SK-N-MC (cell line): ENCODE measurements around the gene COPS7A.
A peak's percentile ranks its signal among the peaks of the same experiment; 100 is the strongest.

Source experiments
- DNase-seq: peaks from one replicate; pipeline ENCODE4 v3.0.0-alpha.2; 2011; ENCODE audit warnings: low read depth, low spot score
- H3K27ac ChIP-seq: fragments of 200-600 bp; sonication (generic); 2 replicates; pipeline ENCODE4 v1.5.1; 2016; ENCODE audit warnings: mixed run types
- H3K36me3 ChIP-seq: fragments of 200-600 bp; sonication (generic); 2 replicates; pipeline ENCODE4 v1.6.1; 2017; ENCODE audit warnings: antibody characterized with exemption, low read length, mixed read lengths; ENCODE audit not compliant: insufficient read depth
- H3K4me3 ChIP-seq: fragments of 200-600 bp; sonication (generic); 2 replicates; pipeline ENCODE4 v1.5.1; 2016
- H3K9ac ChIP-seq: fragments of 200-600 bp; sonication (generic); 2 replicates; pipeline ENCODE4 v1.8.0; 2017; ENCODE audit warnings: mixed run types, mixed read lengths; ENCODE audit not compliant: insufficient read length
- H3K9me3 ChIP-seq: fragments of 200-600 bp; sonication (generic); 2 replicates; pipeline ENCODE4 v1.6.1; 2017; ENCODE audit warnings: low read depth, mild to moderate bottlenecking, antibody characterized with exemption, low read length, moderate library complexity, mixed read lengths
- EZH2 ChIP-seq: fragments of 200-600 bp; sonication (generic); IDR thresholded peaks from one replicate; pipeline ENCODE4 v1.6.1; 2017; ENCODE audit warnings: antibody characterized with exemption
- FOXP2 ChIP-seq: optimal IDR thresholded peaks from 2 replicates; pipeline ENCODE3; 2011; ENCODE audit warnings: mild to moderate bottlenecking, moderate library complexity; ENCODE audit not compliant: insufficient read depth; ENCODE audit errors: extremely low read length, control extremely low read depth
- POLR2AphosphoS5 ChIP-seq: IDR thresholded peaks from 2 replicates; pipeline ENCODE4 v1.6.1; 2012; ENCODE audit warnings: mild to moderate bottlenecking, low read depth, low read length, borderline replicate concordance

Gene COPS7A

DNA sequence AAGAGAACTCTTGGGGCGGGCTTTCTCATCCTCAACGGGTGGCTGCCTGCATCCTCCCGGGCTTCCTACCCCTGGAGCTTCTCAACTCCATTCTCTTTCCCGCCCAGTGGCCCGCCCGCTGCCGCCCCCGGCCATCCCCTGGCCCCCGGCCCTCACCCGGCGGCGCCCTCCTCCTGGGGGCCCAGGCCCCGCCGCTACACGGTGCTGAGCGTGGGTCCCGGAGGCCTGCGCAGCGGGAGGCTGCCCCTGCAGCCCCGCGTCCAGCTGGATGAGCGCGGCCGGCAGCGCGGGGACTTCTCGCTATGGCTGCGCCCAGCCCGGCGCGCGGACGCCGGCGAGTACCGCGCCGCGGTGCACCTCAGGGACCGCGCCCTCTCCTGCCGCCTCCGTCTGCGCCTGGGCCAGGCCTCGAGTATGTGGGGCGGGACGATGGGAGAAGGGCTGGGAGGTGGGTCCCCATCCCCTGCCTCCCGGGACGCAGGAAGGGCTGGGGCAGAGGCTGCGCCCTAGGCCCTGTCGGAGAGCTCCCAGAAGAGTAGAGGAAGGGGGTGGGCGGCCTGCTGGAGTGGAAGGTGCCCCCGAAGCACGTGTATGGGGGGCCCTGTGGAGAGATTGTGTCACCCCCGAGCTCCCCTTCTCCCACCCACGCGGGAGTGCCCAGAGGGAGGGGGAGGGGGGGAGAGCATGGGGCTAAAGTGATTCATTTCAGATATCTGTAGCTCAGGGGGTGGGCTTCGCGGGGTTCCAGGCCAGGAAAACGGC, 49.9 kb downstream of the COPS7A start:
- no peak for DNase-seq
- Histone ChIP-seq H3K9me3 (no peaks in the 10 kb centered on the region), H3K9ac (no peak overlapping the region), H3K36me3 (peaks cover 21% of the 10 kb centered on the region; the same call in 1 of the 2 replicates), H3K27ac (no peak overlapping the region), H3K4me3 (no peak overlapping the region)
- TF ChIP-seq EZH2 (no peak), FOXP2 (no peak), POLR2AphosphoS5 (no peak)

DNA sequence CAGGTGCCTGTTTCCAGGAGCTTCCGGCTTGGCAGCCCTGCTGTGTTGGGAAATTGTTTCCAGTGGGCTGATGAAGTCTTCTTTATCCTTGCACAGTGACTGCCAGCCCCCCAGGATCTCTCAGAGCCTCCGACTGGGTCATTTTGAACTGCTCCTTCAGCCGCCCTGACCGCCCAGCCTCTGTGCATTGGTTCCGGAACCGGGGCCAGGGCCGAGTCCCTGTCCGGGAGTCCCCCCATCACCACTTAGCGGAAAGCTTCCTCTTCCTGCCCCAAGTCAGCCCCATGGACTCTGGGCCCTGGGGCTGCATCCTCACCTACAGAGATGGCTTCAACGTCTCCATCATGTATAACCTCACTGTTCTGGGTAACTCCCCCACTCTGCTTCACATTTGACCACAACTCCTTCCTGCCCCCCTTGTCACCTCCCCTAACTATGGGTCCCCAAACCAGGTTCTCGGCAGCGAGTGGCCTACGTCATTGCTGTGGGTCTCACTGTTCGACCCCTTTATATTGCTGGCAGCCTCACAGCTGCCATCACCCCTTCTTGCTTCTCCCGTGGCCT, 50.7 kb downstream of the COPS7A start:
- no peaks in the 10 kb centered on the region for H3K9me3 ChIP-seq
- H3K27ac ChIP-seq = no peak overlapping the region
- no peak overlapping the region for H3K9ac ChIP-seq
- peaks cover 17% of the 10 kb centered on the region; the same call in 1 of the 2 replicates for H3K36me3 ChIP-seq
- H3K4me3 ChIP-seq = no peak overlapping the region
- TF ChIP-seq POLR2AphosphoS5 (no peak), EZH2 (no peak), FOXP2 (no peak)
- no peak for DNase-seq

DNA sequence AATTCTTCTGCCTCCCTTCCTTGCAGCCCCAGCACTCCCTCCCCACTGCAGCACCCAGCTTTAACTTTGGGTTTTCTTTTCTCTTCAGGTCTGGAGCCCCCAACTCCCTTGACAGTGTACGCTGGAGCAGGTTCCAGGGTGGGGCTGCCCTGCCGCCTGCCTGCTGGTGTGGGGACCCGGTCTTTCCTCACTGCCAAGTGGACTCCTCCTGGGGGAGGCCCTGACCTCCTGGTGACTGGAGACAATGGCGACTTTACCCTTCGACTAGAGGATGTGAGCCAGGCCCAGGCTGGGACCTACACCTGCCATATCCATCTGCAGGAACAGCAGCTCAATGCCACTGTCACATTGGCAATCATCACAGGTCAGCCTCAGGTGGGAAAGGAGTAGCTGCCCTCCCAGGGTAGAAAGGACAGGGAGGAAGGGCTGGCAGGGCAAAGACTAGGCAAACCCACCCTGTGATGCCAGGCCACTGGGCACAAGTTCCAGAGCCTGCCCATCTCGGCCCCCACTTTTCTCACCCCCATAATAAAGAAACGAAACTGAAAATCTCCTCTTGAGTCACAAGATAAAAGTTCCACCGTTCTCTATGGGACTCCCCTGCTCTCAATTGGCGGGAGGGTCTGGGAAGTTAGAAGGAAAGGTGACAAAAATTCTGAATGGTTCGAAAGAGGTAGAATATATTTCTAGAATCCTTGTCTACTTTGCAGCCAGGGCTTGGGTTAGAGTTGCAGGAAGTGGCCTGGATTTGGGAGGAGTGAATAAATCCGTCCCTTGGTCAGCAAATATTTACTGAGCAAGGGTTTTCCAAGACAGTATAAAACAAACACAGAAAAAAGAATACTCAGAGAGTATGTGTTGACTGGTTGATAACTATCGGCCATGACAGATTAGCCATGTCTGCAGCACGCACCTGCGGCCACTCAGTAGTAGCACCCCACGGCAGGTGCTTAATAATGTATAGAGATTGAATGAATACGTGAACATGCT, 51.6 kb downstream of the COPS7A start:
- Histone ChIP-seq H3K27ac (no peak overlapping the region), H3K9ac (no peak overlapping the region), H3K36me3 (peaks cover 10% of the 10 kb centered on the region; the same call in 1 of the 2 replicates), H3K4me3 (no peak overlapping the region), H3K9me3 (no peaks in the 10 kb centered on the region)
- no peak for TF ChIP-seq POLR2AphosphoS5
- DNase-seq = no peak

DNA sequence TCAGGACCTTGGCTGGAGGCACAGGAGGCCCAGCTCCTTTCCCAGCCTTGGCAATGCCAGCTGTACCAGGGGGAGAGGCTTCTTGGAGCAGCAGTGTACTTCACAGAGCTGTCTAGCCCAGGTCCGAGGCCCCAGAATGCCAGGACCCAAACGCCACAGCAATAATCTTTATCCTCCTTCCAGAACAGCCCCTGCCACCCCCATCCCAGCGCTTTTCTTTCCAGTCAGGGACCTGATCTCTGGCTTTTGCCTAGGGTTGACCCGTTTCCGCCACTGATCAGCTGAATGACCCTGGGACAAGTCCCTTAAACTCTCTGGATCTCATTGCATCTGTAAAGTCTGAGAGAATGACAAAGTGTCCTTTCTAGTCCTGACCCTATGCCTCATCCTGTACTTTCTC, 53.5 kb downstream of the COPS7A start:
- no peak overlapping the region for H3K27ac ChIP-seq
- no peak for TF ChIP-seq FOXP2
- no peak for TF ChIP-seq POLR2AphosphoS5
- no peak for TF ChIP-seq EZH2
- H3K9ac ChIP-seq = no peak overlapping the region
- H3K4me3 ChIP-seq = no peak overlapping the region
- no peaks in the 10 kb centered on the region for H3K9me3 ChIP-seq
- H3K36me3 ChIP-seq = no peaks in the 10 kb centered on the region
- DNase-seq = no peak

DNA sequence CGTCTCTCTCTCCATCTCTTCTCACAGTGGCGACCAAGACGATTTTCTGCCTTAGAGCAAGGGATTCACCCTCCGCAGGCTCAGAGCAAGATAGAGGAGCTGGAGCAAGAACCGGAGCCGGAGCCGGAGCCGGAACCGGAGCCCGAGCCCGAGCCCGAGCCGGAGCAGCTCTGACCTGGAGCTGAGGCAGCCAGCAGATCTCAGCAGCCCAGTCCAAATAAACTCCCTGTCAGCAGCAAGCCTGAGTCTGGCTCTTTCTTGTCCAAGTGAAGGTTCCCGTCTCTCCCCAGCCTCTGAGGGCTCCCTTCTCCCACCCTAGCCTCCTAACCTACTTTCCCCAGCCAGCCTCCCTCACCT, 54.3 kb downstream of the COPS7A start:
- no peaks in the 10 kb centered on the region for H3K36me3 ChIP-seq
- H3K9ac ChIP-seq = peak overlapping the region; percentile 34
- no peak overlapping the region; the same call in 1 of the 2 replicates for H3K27ac ChIP-seq
- no peak for TF ChIP-seq POLR2AphosphoS5
- no peak for TF ChIP-seq FOXP2
- no peak for TF ChIP-seq EZH2
- DNase-seq = no peak
- peak overlapping the region; percentile 73 for H3K4me3 ChIP-seq
- no peaks in the 10 kb centered on the region for H3K9me3 ChIP-seq

DNA sequence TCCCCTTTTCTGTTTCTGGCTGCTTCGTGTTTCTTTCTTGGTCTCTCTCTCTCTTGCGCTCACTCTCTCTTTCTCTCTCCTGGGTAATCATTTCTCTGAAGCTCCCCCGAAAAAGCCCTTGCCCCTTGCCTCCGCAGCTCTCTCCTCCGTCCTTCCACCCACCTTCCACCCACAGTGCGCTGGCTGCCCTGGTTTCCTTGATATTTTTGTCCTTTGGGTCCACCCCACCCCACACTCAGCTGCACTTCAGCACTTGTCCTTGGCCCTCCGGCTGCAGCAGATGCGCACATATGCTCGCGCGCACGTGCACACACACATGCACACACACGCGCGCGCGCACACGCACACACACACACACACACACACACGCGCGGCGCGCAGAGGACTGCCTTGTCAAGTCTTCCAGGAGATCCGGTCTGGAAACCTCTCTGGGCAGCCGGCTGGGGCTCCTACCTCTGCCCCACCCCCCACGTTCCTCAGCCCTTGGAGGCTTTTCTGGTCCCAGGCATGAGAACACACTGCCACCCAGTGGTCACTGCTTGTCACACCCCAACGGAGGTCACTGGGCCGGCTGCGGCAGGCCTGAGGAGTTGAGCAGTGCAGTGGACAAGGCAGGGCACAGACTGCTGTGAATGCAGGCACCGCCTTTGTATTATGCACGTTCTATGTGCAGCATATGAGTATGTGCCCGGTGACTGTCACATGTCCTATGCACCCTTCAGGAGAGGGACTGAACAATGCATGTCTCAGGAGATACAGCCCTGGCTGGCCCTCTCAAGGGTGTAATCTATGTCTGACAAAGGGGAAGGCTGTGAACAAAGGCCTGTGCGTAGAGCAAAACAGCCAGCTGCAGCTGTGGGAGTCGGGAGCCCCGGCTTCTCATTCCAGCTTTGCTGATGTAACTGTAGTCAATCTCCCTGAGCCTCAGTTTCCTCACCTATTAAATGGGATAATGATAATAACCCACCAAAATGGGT, 55.0 kb downstream of the COPS7A start:
- Histone ChIP-seq H3K36me3 (no peaks in the 10 kb centered on the region), H3K4me3 (peak overlapping the region; percentile 73), H3K9me3 (no peaks in the 10 kb centered on the region), H3K9ac (peak overlapping the region; percentile 39), H3K27ac (no peak overlapping the region; the same call in 1 of the 2 replicates)
- DNase-seq = peak; percentile 42
- TF ChIP-seq FOXP2 (peak; percentile 45), POLR2AphosphoS5 (no peak), EZH2 (no peak)

DNA sequence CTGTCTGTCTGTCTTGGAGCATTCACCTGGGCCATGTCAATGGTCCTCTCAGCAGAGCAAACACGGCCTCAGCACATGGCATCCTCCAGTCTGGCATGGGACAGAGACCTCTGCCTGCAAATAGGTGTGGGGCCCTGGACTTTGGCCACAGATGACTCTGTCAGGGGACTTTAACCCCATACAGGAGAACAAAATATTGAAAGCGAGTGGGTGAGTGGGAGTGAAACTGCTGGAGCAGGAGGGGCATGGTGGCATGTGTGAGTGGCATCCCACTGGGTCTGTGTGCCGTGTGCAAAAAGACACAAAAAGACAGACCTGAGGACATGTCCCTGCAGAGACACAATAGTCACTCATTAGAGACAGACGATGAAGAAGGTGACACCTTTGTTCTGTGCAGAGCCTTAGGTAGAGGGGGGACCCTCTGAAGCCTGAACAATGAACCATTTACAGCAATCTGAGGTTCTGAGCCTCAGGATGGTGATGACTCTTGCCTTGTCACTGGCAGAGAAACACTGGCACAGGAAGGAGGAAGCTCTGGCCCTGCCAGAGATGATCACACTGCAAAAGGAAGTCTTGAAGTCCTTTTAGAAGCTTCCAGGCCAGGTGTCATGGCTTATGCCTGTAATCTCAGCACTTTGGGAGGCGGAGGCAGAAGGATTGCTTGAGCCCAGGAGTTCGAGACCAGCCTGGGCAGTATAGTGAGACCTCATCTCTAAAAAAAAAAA, 56.0 kb downstream of the COPS7A start:
- no peak for DNase-seq
- H3K27ac ChIP-seq = no peak overlapping the region
- TF ChIP-seq POLR2AphosphoS5 = no peak
- no peak for TF ChIP-seq FOXP2
- TF ChIP-seq EZH2 = no peak
- no peak overlapping the region for H3K4me3 ChIP-seq
- no peaks in the 10 kb centered on the region for H3K9me3 ChIP-seq
- H3K9ac ChIP-seq = no peak overlapping the region
- no peaks in the 10 kb centered on the region for H3K36me3 ChIP-seq
